ENCODE data around the gene OR4A5. TPM values are rescaled to one million over a fixed set of nuclear protein-coding genes. Genes with fewer than 3 reads are reported as not detected.
"Not testable (repeated sequence)": the region's sequence is repeated elsewhere in the genome, so short reads cannot be mapped to it uniquely, and the experiment has no call there.

The OR4A5 gene
- not detected for total RNA-seq

GRCh38 chr11:54706532-54706931 is at the start of gene OR4A5:
TSS of gene OR4A5 (plus strand) at chr11:54706832. CDS start at chr11:54706885, 53 bp downstream.
- CTCF ChIA-PET, POLR2A ChIA-PET: not testable (repeated sequence)

- CTCF ChIA-PET, POLR2A ChIA-PET: not testable (repeated sequence)
Measured at GRCh38 chr11:54720094-54720493, 13.5 kb downstream of the OR4A5 start.

Other genes starting within 250 kb of the OR4A5 start
- not detected for gene OR4C46, start 102.8 kb upstream of the OR4A5 start, total RNA-seq

All from activated CD8-positive, alpha-beta memory T cell treated with anti-CD3 and anti-CD28 coated beads for 36 hours (primary cell).